GM12878 (cell line): ENCODE results near the gene C19orf18. TPM values are rescaled to one million over a fixed set of nuclear protein-coding genes. Genes with fewer than 3 reads are reported as not detected.

Source experiments
- ATAC-seq: fragments of 200-7000 bp; cut with Tn5 transposase; 3 replicates; pipeline ENCODE4 v1.9.1; 2020; ENCODE audit warnings: mild to moderate bottlenecking, moderate library complexity
- BruUV-seq: library from RNA; stranded (reverse); fragments of 400-500 nt; replicated peaks from 2 replicates; lab custom pipeline; 2021; lab: Mats Ljungman, UMichigan
- CTCF ChIA-PET: fragments of 300-600 bp; sonication (Branson Sonifier 250); formaldehyde crosslinking; extraction: SDS; loops from one replicate; lab custom pipeline; 2021; ENCODE audit warnings: inconsistent platforms; lab: Yijun Ruan, JAX
- POLR2A ChIA-PET: fragments of 350-600 bp; formaldehyde crosslinking; extraction: SDS; loops from one replicate; lab custom pipeline; 2021; ENCODE audit warnings: inconsistent platforms; lab: Charles Lee
- RAD21 ChIA-PET: fragments of 300-600 bp; sonication (Branson Sonifier 250); formaldehyde crosslinking; loops from one replicate; lab custom pipeline; 2023; ENCODE audit warnings: antibody characterized with exemption; ENCODE audit not compliant: unreplicated experiment; lab: Charles Lee
- SMC1A ChIA-PET: fragments of 300-600 bp; sonication (Branson Sonifier 250); formaldehyde crosslinking; loops from one replicate; lab custom pipeline; 2023; ENCODE audit not compliant: unreplicated experiment, uncharacterized antibody; lab: Charles Lee
- DNase-seq: peaks from one replicate; pipeline ENCODE4 v3.0.0-alpha.2; 2011; ENCODE audit warnings: low read depth, low spot score
- FAIRE-seq: peaks from 3 replicates; lab custom pipeline; 2011; peaks lifted over from hg19 to GRCh38; lab: Jason Lieb, UNC
- H2AFZ ChIP-seq: 2 replicates; pipeline ENCODE4 v1.6.0; 2011; ENCODE audit warnings: low read depth, low read length, control low read depth; ENCODE audit not compliant: control insufficient read depth
- H3K27ac ChIP-seq: 2 replicates; pipeline ENCODE4 v1.5.1; 2011; ENCODE audit warnings: control low read depth; ENCODE audit not compliant: control insufficient read depth, insufficient read depth
- H3K27me3 ChIP-seq, 2 experiments: replicated peaks in 1 of 2; 2 replicates each; pipeline versions ENCODE4 v1.6.0 to v1.6.1; 2011; ENCODE audit warnings: low read length in 1 of 2; ENCODE audit not compliant: control insufficient read depth in 2 of 2, insufficient read depth in 2 of 2
- H3K36me3 ChIP-seq, 2 experiments: 2 replicates each; pipeline ENCODE4 v1.5.1; 2011; ENCODE audit warnings: low read length in 1 of 2; ENCODE audit not compliant: control insufficient read depth in 2 of 2, insufficient read depth in 2 of 2
- H3K4me1 ChIP-seq: 2 replicates; pipeline ENCODE4 v1.6.1; 2011; ENCODE audit warnings: mild to moderate bottlenecking, low read length, moderate library complexity, mixed read lengths; ENCODE audit not compliant: control insufficient read depth, insufficient read depth
- H3K4me2 ChIP-seq: 2 replicates; pipeline ENCODE4 v1.6.0; 2011; ENCODE audit warnings: control low read depth; ENCODE audit not compliant: control insufficient read depth, insufficient read depth
- H3K4me3 ChIP-seq: fragments of 200-600 bp; sonication (generic); 2 replicates; pipeline ENCODE4 v1.5.1; 2016
- H3K79me2 ChIP-seq: 2 replicates; pipeline ENCODE4 v1.6.0; 2011; ENCODE audit warnings: low read length; ENCODE audit not compliant: control insufficient read depth, insufficient read depth
- H3K9ac ChIP-seq: 2 replicates; pipeline ENCODE4 v1.8.0; 2011; ENCODE audit warnings: low read length, control low read depth, mixed read lengths; ENCODE audit not compliant: control insufficient read depth, insufficient read depth
- H3K9me3 ChIP-seq: replicated peaks from 3 replicates; pipeline ENCODE4 v1.5.1; 2011; ENCODE audit warnings: mild to moderate bottlenecking, low read length; ENCODE audit not compliant: control insufficient read depth, insufficient read depth
- H4K20me1 ChIP-seq: 2 replicates; pipeline ENCODE4 v1.6.0; 2011; ENCODE audit not compliant: control insufficient read depth, insufficient read depth
- ATF3 ChIP-seq: IDR thresholded peaks from 2 replicates; pipeline ENCODE4 v1.6.1; 2011; ENCODE audit warnings: low read depth, mild to moderate bottlenecking, low read length, moderate library complexity, borderline replicate concordance; ENCODE audit errors: extremely low read depth
- BHLHE40 ChIP-seq, 2 experiments: fragments of 450-650 bp in 1 of 2; IDR thresholded peaks; 2 replicates each; pipeline ENCODE4 v1.6.1; 2011 to 2017; ENCODE audit warnings: low read depth in 2 of 2, borderline replicate concordance in 1 of 2, improper control_type of control experiment in 1 of 2, low read length in 1 of 2, mild to moderate bottlenecking in 1 of 2
- CBX5 ChIP-seq: sonication (generic); IDR thresholded peaks from 2 replicates; pipeline ENCODE4 v1.6.1; 2016; ENCODE audit warnings: low read depth, moderate library complexity, mild to moderate bottlenecking, inconsistent platforms
- GABPA ChIP-seq: IDR thresholded peaks from 2 replicates; pipeline ENCODE4 v1.6.1; 2014; ENCODE audit warnings: antibody characterized with exemption, low read depth, mild to moderate bottlenecking, inconsistent platforms
- NRF1 ChIP-seq: conservative IDR thresholded peaks from 2 replicates; pipeline ENCODE4 v1.6.1; 2011; ENCODE audit warnings: mild to moderate bottlenecking, low read depth, low read length, improper control_type of control experiment
- PAX8 ChIP-seq: fragments of 450-650 bp; IDR thresholded peaks from 2 replicates; pipeline ENCODE4 v1.6.1; 2017; ENCODE audit warnings: mild to moderate bottlenecking, moderate library complexity
- TBL1XR1 ChIP-seq: IDR thresholded peaks from 2 replicates; pipeline ENCODE4 v1.6.1; 2012; ENCODE audit warnings: low read depth, low read length, improper control_type of control experiment
- TCF3 ChIP-seq: IDR thresholded peaks from 2 replicates; pipeline ENCODE4 v1.6.1; 2012; ENCODE audit warnings: low read depth, mild to moderate bottlenecking, low read length, borderline replicate concordance; ENCODE audit not compliant: insufficient read depth
- YBX1 ChIP-seq: fragments of 450-650 bp; IDR thresholded peaks from 2 replicates; pipeline ENCODE4 v1.6.1; 2016; ENCODE audit warnings: antibody characterized with exemption
- YY1 ChIP-seq: IDR thresholded peaks from 2 replicates; pipeline ENCODE4 v1.6.1; 2011; ENCODE audit warnings: low read depth, mild to moderate bottlenecking, low read length
- ZNF622 ChIP-seq: fragments of 450-650 bp; IDR thresholded peaks from 2 replicates; pipeline ENCODE4 v1.6.1; 2017; ENCODE audit warnings: mild to moderate bottlenecking, inconsistent platforms
- ZNF687 ChIP-seq: fragments of 450-650 bp; IDR thresholded peaks from 2 replicates; pipeline ENCODE4 v1.6.1; 2017; ENCODE audit warnings: mild to moderate bottlenecking, moderate library complexity
- WGBS: methylation state at CpG from one replicate; pipeline ENCODE4 v1.1.6; 2016; ENCODE audit warnings: low lambda C conversion rate; ENCODE audit not compliant: insufficient replicate concordance, insufficient coverage; ENCODE audit errors: missing lambda C conversion rate; 5-methylcytosine and 5-hydroxymethylcytosine counted together
- in situ Hi-C: fragments of 300-500 bp; cut with MboI; formaldehyde crosslinking; loops from 9 replicates; pipeline ENCODE4 v1.14.3; 2018; ENCODE audit warnings: mixed read lengths
- intact Hi-C: fragments of 100-400 bp; cut with micrococcal nuclease; formaldehyde crosslinking; loops from one replicate; pipeline ENCODE4 v1.14.2; 2022; ENCODE audit not compliant: unreplicated experiment
- polyA plus RNA-seq, 11 experiments: library from polyadenylated mRNA; depleted of rRNA in 4 of 11; unstranded in 6 of 11; stranded (reverse) in 5 of 11; fragments of >200 nt; fragmentation: Nextera tagmentation in 4 of 11; fragmentation: Illumina TruSeq in 1 of 11; extraction: Ambion mirVana in 4 of 11; extraction: Trizol in 1 of 11; gene quantifications; 1 replicate in 1 of 11; 2 replicates in 10 of 11; pipeline versions ENCODE4 v1.2.1 to v1.2.3, GENCODE V29; 2011 to 2016; ENCODE audit warnings: inconsistent platforms in 2 of 11, missing spikeins in 2 of 11, low read depth in 1 of 11
- total RNA-seq, 4 experiments: library from RNA; depleted of rRNA in 3 of 4; stranded (reverse); fragments of >200 nt in 3 of 4; fragmentation: Illumina TruSeq in 1 of 4; extraction: Trizol in 1 of 4; gene quantifications; 2 replicates each; pipeline versions ENCODE4 v1.2.1 to v1.2.3, GENCODE V29; 2013 to 2021
- TF ChIP-seq, protein P1 (sequence below): IDR thresholded peaks from 2 replicates; pipeline ENCODE4 v1.6.1; 2011; ENCODE audit warnings: mild to moderate bottlenecking, low read depth, low read length, moderate library complexity; ENCODE audit not compliant: insufficient replicate concordance

Gene C19orf18
- total and polyA plus RNA-seq, 10 of the 15 experiments (the other 5 are each of a cell fraction or from before 2014, with no cell fraction given): 0.12 to 0.29 (median 0.21) TPM; not detected in 7

DNA sequence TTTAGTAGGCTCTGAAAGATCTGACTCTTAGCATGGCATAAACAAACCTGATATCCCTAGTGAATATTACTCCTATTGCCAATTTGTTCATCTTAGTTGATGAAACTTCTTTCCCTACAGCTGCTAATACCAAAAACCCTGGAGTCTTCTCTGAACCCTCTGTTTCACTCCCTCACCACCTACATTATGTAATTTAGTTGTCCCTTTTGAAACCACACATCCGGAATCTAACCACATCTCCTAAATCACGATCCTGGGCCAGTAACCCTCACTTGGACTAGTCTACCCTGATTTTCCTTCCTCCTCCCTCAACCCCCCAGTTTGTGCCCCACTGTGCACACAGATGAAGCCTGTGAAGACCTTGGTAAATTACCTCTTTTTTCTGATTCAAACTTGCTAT lies 28.0 kb downstream of the C19orf18 start:
- ChIA-PET POLR2A (interaction anchor here (0.5 kb wide), 1 partner anchor 648 kb away, joined by 3 read pairs; no protein-coding TSS in a partner anchor), SMC1A (no interaction called here), RAD21 (no interaction called here), CTCF (no interaction called here)
- H3K9me3 ChIP-seq: peaks cover 37% of the 10 kb centered on the region
- H3K27ac ChIP-seq: no peak overlapping the region
- H3K27me3 ChIP-seq: no peaks in the 10 kb centered on the region
- in situ Hi-C loops (no loop called here), intact Hi-C loops (no loop called here)
- H4K20me1 ChIP-seq: no peaks in the 10 kb centered on the region
- H3K9ac ChIP-seq: no peak overlapping the region
- no TSS peak for BruUV-seq
- DNase-seq (no peak), ATAC-seq (no peak), FAIRE-seq (no peak)
- no peak for TF ChIP-seq CBX5
- no peak for TF ChIP-seq TBL1XR1
- no peak for TF ChIP-seq ZNF622
- TF ChIP-seq YY1: no peak
- no peak for TF ChIP-seq ATF3
- H3K36me3 ChIP-seq: peaks cover 8 to 11% of the 10 kb centered on the region in 2 experiments
- peak overlapping the region; percentile 84 for H3K4me3 ChIP-seq
- peak overlapping the region; percentile 76 for H3K4me2 ChIP-seq
- no peaks in the 10 kb centered on the region for H3K4me1 ChIP-seq
- H2AFZ ChIP-seq: no peak overlapping the region
- H3K79me2 ChIP-seq: peaks cover 10% of the 10 kb centered on the region
- 67% methylated on average over 2 of the region's 2 CpGs for WGBS

DNA sequence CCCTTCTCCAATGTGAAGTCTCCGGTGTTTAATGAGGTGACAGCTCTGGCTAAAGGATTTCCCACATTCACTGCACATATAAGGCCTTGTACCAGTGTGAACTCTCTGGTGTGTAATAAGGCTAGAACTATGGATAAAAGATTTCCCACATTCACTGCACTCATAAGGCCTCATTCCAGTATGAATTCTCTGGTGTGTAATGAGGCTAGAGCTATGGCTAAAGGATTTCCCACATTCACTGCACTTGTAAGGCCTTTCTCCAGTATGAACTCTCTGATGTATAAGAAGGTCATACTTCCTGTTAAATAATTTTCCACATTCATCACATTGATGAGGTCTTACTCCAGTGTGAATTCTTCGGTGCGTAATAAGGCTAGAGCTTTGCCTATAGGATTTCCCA lies 32.7 kb downstream of the C19orf18 start:
- CTCF ChIA-PET: no interaction called here
- no peak overlapping the region for H3K4me3 ChIP-seq
- in situ Hi-C loops: no loop called here
- TF ChIP-seq, protein P1, sequence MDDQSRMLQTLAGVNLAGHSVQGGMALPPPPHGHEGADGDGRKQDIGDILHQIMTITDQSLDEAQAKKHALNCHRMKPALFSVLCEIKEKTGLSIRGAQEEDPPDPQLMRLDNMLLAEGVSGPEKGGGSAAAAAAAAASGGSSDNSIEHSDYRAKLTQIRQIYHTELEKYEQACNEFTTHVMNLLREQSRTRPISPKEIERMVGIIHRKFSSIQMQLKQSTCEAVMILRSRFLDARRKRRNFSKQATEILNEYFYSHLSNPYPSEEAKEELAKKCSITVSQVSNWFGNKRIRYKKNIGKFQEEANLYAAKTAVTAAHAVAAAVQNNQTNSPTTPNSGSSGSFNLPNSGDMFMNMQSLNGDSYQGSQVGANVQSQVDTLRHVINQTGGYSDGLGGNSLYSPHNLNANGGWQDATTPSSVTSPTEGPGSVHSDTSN: no peak
- TF ChIP-seq BHLHE40 (IDR thresholded peaks at IDR 0.05; ENCODE audit: borderline replicate concordance in 1 of 2, low read depth in 2 of 2, low read length in 1 of 2) (no peak), ZNF687 (no peak), TCF3 (no peak), YY1 (no peak), NRF1 (no peak), YBX1 (no peak), PAX8 (no peak), GABPA (no peak)

More for the DNA sequence above, 32.7 kb downstream of the C19orf18 start:
- no peak for FAIRE-seq
- intact Hi-C loops: no loop called here
- RAD21 ChIA-PET: no interaction called here
- no peak for DNase-seq
- Histone ChIP-seq H2AFZ (no peak overlapping the region), H3K9ac (no peak overlapping the region), H3K27ac (no peak overlapping the region), H3K4me1 (no peaks in the 10 kb centered on the region), H3K9me3 (peaks cover 41% of the 10 kb centered on the region), H3K4me2 (no peak overlapping the region), H3K27me3 (no peaks in the 10 kb centered on the region), H3K36me3 (peaks cover 12 to 16% of the 10 kb centered on the region in 2 experiments), H4K20me1 (no peaks in the 10 kb centered on the region), H3K79me2 (peaks cover 1% of the 10 kb centered on the region)
- ATAC-seq: no peak
- TSS peak; percentile 7 for BruUV-seq
- SMC1A ChIA-PET: no interaction called here
- 100% methylated on average over 3 of the region's 3 CpGs for WGBS
- POLR2A ChIA-PET: no interaction called here
